OCI-LY1 (cell line): ENCODE data around the gene NRIP1.

Source experiments
- H2AFZ ChIP-seq: fragments of 200-600 bp; sonication (generic), shearing (Covaris generic); 2 replicates; pipeline ENCODE4 v1.6.0; 2014; ENCODE audit warnings: antibody characterized with exemption, mild to moderate bottlenecking, low read length
- H3F3A ChIP-seq: fragments of 200-600 bp; sonication (generic), shearing (Covaris generic); 2 replicates; pipeline ENCODE4 v1.6.0; 2014; ENCODE audit warnings: mild to moderate bottlenecking, antibody characterized with exemption, low read length, moderate library complexity; ENCODE audit not compliant: insufficient read depth
- H3K27ac ChIP-seq: fragments of 200-600 bp; sonication (generic); 2 replicates; pipeline ENCODE4 v1.5.1; 2014; ENCODE audit warnings: low read length, mixed run types, mild to moderate bottlenecking, low read depth; ENCODE audit not compliant: poor library complexity, severe bottlenecking
- H3K27me3 ChIP-seq: fragments of 200-600 bp; sonication (generic); 2 replicates; pipeline ENCODE4 v1.6.0; 2014; ENCODE audit warnings: antibody characterized with exemption, mild to moderate bottlenecking, low read length, moderate library complexity; ENCODE audit not compliant: insufficient read depth
- H3K36me3 ChIP-seq: fragments of 200-600 bp; sonication (generic); 2 replicates; pipeline ENCODE4 v1.6.1; 2014; ENCODE audit warnings: mild to moderate bottlenecking, antibody characterized with exemption, low read length, moderate library complexity, mixed read lengths; ENCODE audit not compliant: insufficient read depth
- H3K4me1 ChIP-seq: fragments of 200-600 bp; sonication (generic); 2 replicates; pipeline ENCODE4 v1.5.1; 2014; ENCODE audit warnings: mild to moderate bottlenecking, low read length, moderate library complexity; ENCODE audit not compliant: insufficient read depth, severe bottlenecking
- H3K4me2 ChIP-seq: fragments of 200-600 bp; sonication (generic), shearing (Covaris generic); 2 replicates; pipeline ENCODE4 v1.6.1; 2014; ENCODE audit warnings: low read length
- H3K4me3 ChIP-seq: fragments of 200-600 bp; sonication (generic); 2 replicates; pipeline ENCODE4 v1.5.1; 2014; ENCODE audit warnings: low read length, low read depth, mild to moderate bottlenecking, mixed read lengths; ENCODE audit not compliant: poor library complexity, severe bottlenecking
- H3K79me2 ChIP-seq: fragments of 200-600 bp; shearing (Covaris generic); 2 replicates; pipeline ENCODE4 v1.6.1; 2016; ENCODE audit warnings: mixed run types, low read length, mixed read lengths; ENCODE audit not compliant: insufficient read depth
- H3K9ac ChIP-seq: fragments of 200-600 bp; sonication (generic), shearing (Covaris generic); 2 replicates; pipeline ENCODE4 v1.6.1; 2014; ENCODE audit warnings: mild to moderate bottlenecking, low read length, mixed read lengths
- H3K9me2 ChIP-seq: fragments of 200-600 bp; sonication (generic), shearing (Covaris generic); 2 replicates; pipeline ENCODE4 v1.6.1; 2014; ENCODE audit warnings: low read depth, mild to moderate bottlenecking, low read length, mixed read lengths
- H3K9me3 ChIP-seq: fragments of 200-600 bp; shearing (Covaris generic); 2 replicates; pipeline ENCODE4 v1.6.1; 2014; ENCODE audit warnings: low read length, mixed read lengths
- H4K20me1 ChIP-seq: fragments of 200-600 bp; sonication (generic), shearing (Covaris generic); 2 replicates; pipeline ENCODE4 v1.6.0; 2016; ENCODE audit warnings: mild to moderate bottlenecking, low read length; ENCODE audit not compliant: insufficient read depth
- EZH2 ChIP-seq: fragments of 200-600 bp; sonication (generic), shearing (Covaris generic); IDR thresholded peaks from 2 replicates; pipeline ENCODE4 v1.8.0; 2017; ENCODE audit warnings: borderline replicate concordance, mixed run types, mild to moderate bottlenecking, antibody characterized with exemption, low read length, moderate library complexity, mixed read lengths
- TF ChIP-seq, protein P1 (sequence below): fragments of 200-600 bp; sonication (generic), shearing (Covaris generic); IDR thresholded peaks from 2 replicates; pipeline ENCODE4 v1.5.1; 2017; ENCODE audit warnings: mild to moderate bottlenecking, antibody characterized with exemption, low read length, moderate library complexity, mixed read lengths

NRIP1 gene

DNA sequence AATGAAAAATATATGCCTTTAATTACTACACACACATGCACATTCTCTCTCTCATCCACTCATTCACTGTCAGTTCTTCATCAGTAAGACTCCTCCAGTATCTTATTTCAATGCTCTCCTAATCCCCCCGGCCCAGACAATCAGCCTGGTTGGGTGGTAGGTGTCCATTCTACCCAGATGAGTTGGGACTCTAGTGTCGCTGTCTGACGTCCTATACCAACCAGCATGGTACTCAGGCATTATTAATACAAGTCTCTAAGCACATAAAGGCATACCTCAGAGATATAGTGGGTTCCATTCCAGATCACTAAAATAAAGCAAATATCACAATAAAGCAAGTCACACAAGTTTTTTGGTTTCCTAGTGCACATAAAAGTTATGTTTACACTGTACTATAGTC, 19.8 kb downstream of the NRIP1 start:
- H2AFZ ChIP-seq = no peak overlapping the region
- H3K9me3 ChIP-seq = no peaks in the 10 kb centered on the region
- no peaks in the 10 kb centered on the region for H3F3A ChIP-seq
- TF ChIP-seq, protein P1, sequence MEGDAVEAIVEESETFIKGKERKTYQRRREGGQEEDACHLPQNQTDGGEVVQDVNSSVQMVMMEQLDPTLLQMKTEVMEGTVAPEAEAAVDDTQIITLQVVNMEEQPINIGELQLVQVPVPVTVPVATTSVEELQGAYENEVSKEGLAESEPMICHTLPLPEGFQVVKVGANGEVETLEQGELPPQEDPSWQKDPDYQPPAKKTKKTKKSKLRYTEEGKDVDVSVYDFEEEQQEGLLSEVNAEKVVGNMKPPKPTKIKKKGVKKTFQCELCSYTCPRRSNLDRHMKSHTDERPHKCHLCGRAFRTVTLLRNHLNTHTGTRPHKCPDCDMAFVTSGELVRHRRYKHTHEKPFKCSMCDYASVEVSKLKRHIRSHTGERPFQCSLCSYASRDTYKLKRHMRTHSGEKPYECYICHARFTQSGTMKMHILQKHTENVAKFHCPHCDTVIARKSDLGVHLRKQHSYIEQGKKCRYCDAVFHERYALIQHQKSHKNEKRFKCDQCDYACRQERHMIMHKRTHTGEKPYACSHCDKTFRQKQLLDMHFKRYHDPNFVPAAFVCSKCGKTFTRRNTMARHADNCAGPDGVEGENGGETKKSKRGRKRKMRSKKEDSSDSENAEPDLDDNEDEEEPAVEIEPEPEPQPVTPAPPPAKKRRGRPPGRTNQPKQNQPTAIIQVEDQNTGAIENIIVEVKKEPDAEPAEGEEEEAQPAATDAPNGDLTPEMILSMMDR = no peak
- TF ChIP-seq EZH2 = no peak
- H3K4me1 ChIP-seq = no peaks in the 10 kb centered on the region
- no peak overlapping the region for H3K4me2 ChIP-seq
- H4K20me1 ChIP-seq = no peaks in the 10 kb centered on the region
- no peaks in the 10 kb centered on the region for H3K27me3 ChIP-seq
- no peaks in the 10 kb centered on the region for H3K79me2 ChIP-seq
- no peak overlapping the region for H3K27ac ChIP-seq
- H3K9ac ChIP-seq = no peak overlapping the region
- no peaks in the 10 kb centered on the region for H3K36me3 ChIP-seq
- H3K9me2 ChIP-seq = no peaks in the 10 kb centered on the region
- no peak overlapping the region for H3K4me3 ChIP-seq

DNA sequence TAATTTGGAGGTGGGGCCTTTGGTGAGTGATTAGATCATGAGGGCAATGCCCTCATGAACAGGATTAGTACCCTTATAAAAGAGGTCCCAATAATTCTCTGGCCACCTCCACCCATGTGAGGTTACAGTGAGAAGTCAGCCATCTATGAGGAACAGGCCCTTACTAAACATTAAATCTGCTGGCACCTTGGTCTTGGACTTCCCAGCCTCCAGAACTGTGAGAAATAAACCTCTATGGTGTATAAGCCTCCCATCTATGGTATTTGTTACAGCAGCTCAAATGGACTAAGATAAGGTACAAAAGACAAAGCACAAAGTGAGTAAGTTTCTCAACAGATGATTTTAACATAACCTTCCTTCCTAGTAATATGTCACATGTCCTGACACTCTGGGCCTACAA, 22.3 kb downstream of the NRIP1 start:
- Histone ChIP-seq H3K36me3 (no peaks in the 10 kb centered on the region), H3K9ac (no peak overlapping the region), H4K20me1 (no peaks in the 10 kb centered on the region), H3K4me1 (no peaks in the 10 kb centered on the region), H3K9me2 (no peaks in the 10 kb centered on the region), H3K27me3 (no peaks in the 10 kb centered on the region), H3K4me3 (no peak overlapping the region), H3F3A (no peaks in the 10 kb centered on the region), H3K79me2 (no peaks in the 10 kb centered on the region), H3K27ac (no peak overlapping the region), H3K9me3 (no peaks in the 10 kb centered on the region), H3K4me2 (no peak overlapping the region), H2AFZ (no peak overlapping the region)
- TF ChIP-seq, protein P1 = no peak

DNA sequence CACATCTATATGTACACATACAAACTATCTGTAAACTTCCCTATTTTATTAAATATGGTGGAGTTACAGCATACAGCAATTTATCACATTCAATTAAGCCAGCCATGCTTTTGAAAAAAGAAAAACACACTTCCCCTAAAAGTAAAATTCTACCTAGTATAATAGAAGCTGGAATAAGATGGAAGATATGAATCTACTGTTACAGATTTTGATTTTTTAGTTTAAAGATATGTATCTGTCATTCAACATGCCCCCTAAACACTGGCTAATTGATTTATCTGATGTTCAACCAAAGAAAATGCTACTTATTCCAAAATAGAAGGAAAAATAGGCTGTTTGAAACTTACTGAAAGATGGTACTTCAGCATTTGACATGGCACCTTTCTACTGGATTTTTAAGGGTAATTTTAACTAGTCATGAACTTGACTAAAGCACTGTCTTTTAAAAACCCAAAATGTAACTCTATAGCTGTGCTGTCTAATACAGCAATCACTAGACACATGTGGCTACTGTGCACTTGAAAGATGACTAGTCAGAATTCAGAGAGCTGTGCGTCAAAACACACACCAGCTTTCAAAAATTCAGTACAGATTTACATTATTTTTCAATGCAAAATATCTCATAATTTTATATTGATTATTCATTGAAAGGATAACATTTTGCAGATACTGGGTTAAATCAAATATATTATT, 25.0 kb downstream of the NRIP1 start:
- Histone ChIP-seq H3K4me3 (no peak overlapping the region), H3K4me1 (no peaks in the 10 kb centered on the region), H3F3A (no peaks in the 10 kb centered on the region), H3K36me3 (no peaks in the 10 kb centered on the region), H3K27ac (no peak overlapping the region), H3K9ac (no peak overlapping the region), H4K20me1 (no peaks in the 10 kb centered on the region), H3K9me3 (no peaks in the 10 kb centered on the region), H3K27me3 (no peaks in the 10 kb centered on the region), H2AFZ (no peak overlapping the region), H3K4me2 (no peak overlapping the region), H3K9me2 (no peaks in the 10 kb centered on the region), H3K79me2 (no peaks in the 10 kb centered on the region)
- TF ChIP-seq, protein P1 = no peak
- no peak for TF ChIP-seq EZH2
